Measurements from ENCODE around the gene TEKT1. TPM values are rescaled to one million over a fixed set of nuclear protein-coding genes. Genes with fewer than 3 reads are reported as not detected.

TEKT1 gene
- total RNA-seq, 4 donors from 2014 or later, result not detected

GRCh38 chr17:6793748-6794493 is 37.6 kb downstream of the TEKT1 start:
- intact Hi-C loops (cut with DNase I; ENCODE audit: low total_unique reads), result no loop called here
- TF ChIP-seq POLR2A (IDR thresholded peaks at IDR 0.05), result no peak
- TF ChIP-seq CTCF (IDR thresholded peaks at IDR 0.05), result no peak

GRCh38 chr17:6789146-6789545 is 42.4 kb downstream of the TEKT1 start:
- no peak overlapping the region for H3K4me3 ChIP-seq (ENCODE audit: low read depth, poor library complexity, severe bottlenecking)
- TF ChIP-seq POLR2A (IDR thresholded peaks at IDR 0.05) (no peak), CTCF (IDR thresholded peaks at IDR 0.05) (no peak)
- intact Hi-C loops (cut with DNase I; ENCODE audit: low total_unique reads), result no loop called here
- no peak for DNase-seq (ENCODE audit: low spot score in 2 of 2)
- 38 to 48% methylated on average over 4 of the region's 4 CpGs for WGBS, 2 donors

More at GRCh38 chr17:6793748-6794493, 37.6 kb downstream of the TEKT1 start:
- DNase-seq (ENCODE audit: low spot score in 2 of 2), result no peak
- WGBS, 2 donors, result 73 to 80% methylated on average over 5 of the region's 5 CpGs
- H3K4me3 ChIP-seq (ENCODE audit: low read depth, poor library complexity, severe bottlenecking), result no peak overlapping the region

- WGBS, 2 donors, result 42 to 47% methylated on average over 10 of the region's 10 CpGs
- no peak for DNase-seq (ENCODE audit: low spot score in 2 of 2)
- no peak overlapping the region for H3K4me3 ChIP-seq (ENCODE audit: low read depth, poor library complexity, severe bottlenecking)
- intact Hi-C loops (cut with DNase I; ENCODE audit: low total_unique reads), result no loop called here
- TF ChIP-seq POLR2A (IDR thresholded peaks at IDR 0.05) (no peak), CTCF (IDR thresholded peaks at IDR 0.05) (no peak)
Observed at GRCh38 chr17:6787081-6787693, 44.3 kb downstream of the TEKT1 start.

GRCh38 chr17:6786618-6787017 is 44.9 kb downstream of the TEKT1 start:
- WGBS, 2 donors, result 35 to 41% methylated on average over 8 of the region's 8 CpGs
- TF ChIP-seq POLR2A (IDR thresholded peaks at IDR 0.05) (no peak), CTCF (IDR thresholded peaks at IDR 0.05) (no peak)
- no peak overlapping the region for H3K4me3 ChIP-seq (ENCODE audit: low read depth, poor library complexity, severe bottlenecking)
- intact Hi-C loops (cut with DNase I; ENCODE audit: low total_unique reads), result no loop called here
- no peak for DNase-seq (ENCODE audit: low spot score in 2 of 2)

GRCh38 chr17:6782244-6782643 is 49.3 kb downstream of the TEKT1 start:
- intact Hi-C loops (cut with DNase I; ENCODE audit: low total_unique reads), result no loop called here
- no peak overlapping the region for H3K4me3 ChIP-seq (ENCODE audit: low read depth, poor library complexity, severe bottlenecking)
- DNase-seq (ENCODE audit: low spot score in 2 of 2), result no peak
- TF ChIP-seq CTCF (IDR thresholded peaks at IDR 0.05), result no peak
- no peak for TF ChIP-seq POLR2A (IDR thresholded peaks at IDR 0.05)
- WGBS, 2 donors, result 92 to 96% methylated on average over 4 of the region's 4 CpGs

Data from lower leg skin (tissue), 4 donors.